GM12891 (cell line): ENCODE measurements around the gene IRS1.

Experiments
- POLR2A ChIP-seq: IDR thresholded peaks from 2 replicates; pipeline ENCODE4 v1.6.1; 2011; ENCODE audit warnings: low read depth, low read length, control low read depth
- POLR2AphosphoS5 ChIP-seq: IDR thresholded peaks from 2 replicates; pipeline ENCODE4 v1.6.1; 2011; ENCODE audit warnings: low read depth, low read length, control low read depth
- SPI1 ChIP-seq: IDR thresholded peaks from 2 replicates; pipeline ENCODE4 v1.6.1; 2011; ENCODE audit warnings: low read depth, low read length, control low read depth
- TAF1 ChIP-seq: IDR thresholded peaks from 2 replicates; pipeline ENCODE4 v1.6.1; 2011; ENCODE audit warnings: low read depth, low read length, control low read depth

DNA sequence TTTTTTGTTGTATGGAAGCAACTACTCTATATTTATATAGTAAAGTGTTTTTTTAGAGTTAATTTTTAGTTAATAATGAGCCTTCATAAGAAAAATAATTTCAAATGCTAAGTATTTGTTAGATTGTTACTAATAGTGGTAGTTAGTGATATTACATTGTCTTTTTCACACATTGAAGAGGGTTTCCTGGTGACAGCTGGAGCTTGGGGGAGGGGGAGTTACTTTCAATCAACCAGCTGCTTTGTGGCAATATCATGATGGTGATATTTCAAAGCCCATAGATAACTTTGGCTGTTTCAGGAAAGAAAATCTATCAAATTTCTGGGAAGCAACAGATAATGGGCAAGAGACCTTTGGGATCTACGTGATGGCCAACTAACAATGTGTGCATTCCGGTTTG, 40.3 kb upstream of the IRS1 start:
- no peak for TF ChIP-seq POLR2A
- TF ChIP-seq POLR2AphosphoS5 = no peak
- no peak for TF ChIP-seq TAF1
- TF ChIP-seq SPI1 = no peak
